8988T (cell line): ENCODE results near the gene RIMBP2.

Experiments used
- DNase-seq: peaks from one replicate; pipeline ENCODE4 v3.0.0; 2011

Gene RIMBP2

GRCh38 chr12:130476451-130477135 lies 239.5 kb downstream of the RIMBP2 start:
- no peak for DNase-seq

GRCh38 chr12:130474599-130475269 lies 241.4 kb downstream of the RIMBP2 start:
- no peak for DNase-seq

GRCh38 chr12:130473266-130473665 lies 242.8 kb downstream of the RIMBP2 start:
- DNase-seq, result no peak

GRCh38 chr12:130470969-130471368 lies 245.1 kb downstream of the RIMBP2 start:
- no peak for DNase-seq

- DNase-seq, result no peak
These were observed 246.5 kb downstream of the RIMBP2 start for GRCh38 chr12:130469552-130469951.

GRCh38 chr12:130468700-130469245 lies 247.3 kb downstream of the RIMBP2 start:
- DNase-seq, result no peak

GRCh38 chr12:130468186-130468585 lies 247.9 kb downstream of the RIMBP2 start:
- DNase-seq, result no peak

- DNase-seq, result no peak
These were observed 250.5 kb downstream of the RIMBP2 start for GRCh38 chr12:130465626-130466025.

GRCh38 chr12:130465046-130465445 lies 251.1 kb downstream of the RIMBP2 start:
- DNase-seq, result no peak

- DNase-seq, result no peak
These were observed 252.1 kb downstream of the RIMBP2 start for GRCh38 chr12:130463818-130464670.

- DNase-seq, result no peak
These were observed 252.8 kb downstream of the RIMBP2 start for GRCh38 chr12:130463275-130463658.

GRCh38 chr12:130462558-130463274 lies 253.4 kb downstream of the RIMBP2 start:
- no peak for DNase-seq

GRCh38 chr12:130461839-130462557 lies 254.1 kb downstream of the RIMBP2 start:
- no peak for DNase-seq

GRCh38 chr12:130461447-130461815 lies 254.7 kb downstream of the RIMBP2 start:
- no peak for DNase-seq

- no peak for DNase-seq
These were observed 255.3 kb downstream of the RIMBP2 start for GRCh38 chr12:130460611-130461446.

GRCh38 chr12:130459916-130460315 lies 256.2 kb downstream of the RIMBP2 start:
- DNase-seq, result no peak

GRCh38 chr12:130458341-130458740 lies 257.8 kb downstream of the RIMBP2 start:
- DNase-seq, result no peak

- DNase-seq, result no peak
These were observed 258.9 kb downstream of the RIMBP2 start for GRCh38 chr12:130457215-130457614.

GRCh38 chr12:130456375-130457199 lies 259.5 kb downstream of the RIMBP2 start:
- DNase-seq, result no peak

GRCh38 chr12:130455161-130455560 lies 260.9 kb downstream of the RIMBP2 start:
- DNase-seq, result no peak
